SK-MEL-5 (cell line): ENCODE data around the gene NCKIPSD. TPM values are rescaled to one million over a fixed set of nuclear protein-coding genes. Genes with fewer than 3 reads are reported as not detected.

Experiments used
- DNase-seq: peaks from one replicate; pipeline ENCODE4 v3.0.0-alpha.2; 2016; ENCODE audit warnings: low read depth, low spot score
- in situ Hi-C: cut with HindIII; loops from 2 replicates; pipeline ENCODE4 v1.10.0; 2016; ENCODE audit warnings: low sequenced_read_pairs, high pct_unique_total_duplicates, low pct_unique_long_range_greater_than_20kb
- total RNA-seq: library from RNA; depleted of rRNA; stranded (reverse); fragments of >200 nt; shearing (Covaris generic); gene quantifications from 2 replicates; pipeline ENCODE4 v1.2.3, GENCODE V29; 2014

The NCKIPSD gene
- total RNA-seq, 1 experiment from 2014 or later: 16.6 TPM

GRCh38 chr3:48637305-48637704 is 48.4 kb downstream of the NCKIPSD start:
- in situ Hi-C loops: no loop called here
- DNase-seq: no peak

- in situ Hi-C loops: no loop called here
- DNase-seq: no peak
These were observed 49.5 kb downstream of the NCKIPSD start for GRCh38 chr3:48636149-48636655.

GRCh38 chr3:48635222-48636021 is 50.3 kb downstream of the NCKIPSD start, which contains the start of gene SLC26A6:
TSS of gene SLC26A6 (minus strand) at chr3:48635461. CDS start at chr3:48635393, 68 bp downstream.
- peak; percentile 96 for DNase-seq

GRCh38 chr3:48634661-48635221 is 51.0 kb downstream of the NCKIPSD start:
- DNase-seq: peak; percentile 60

More at GRCh38 chr3:48635222-48636021, 50.3 kb downstream of the NCKIPSD start, which contains the start of gene SLC26A6:
- in situ Hi-C loops: no loop called here

GRCh38 chr3:48633743-48634142 is 52.0 kb downstream of the NCKIPSD start:
- no peak for DNase-seq
- in situ Hi-C loops: no loop called here

More at GRCh38 chr3:48634661-48635221, 51.0 kb downstream of the NCKIPSD start:
- in situ Hi-C loops: no loop called here

GRCh38 chr3:48633256-48633655 is 52.5 kb downstream of the NCKIPSD start:
- in situ Hi-C loops: no loop called here
- no peak for DNase-seq

GRCh38 chr3:48631516-48632448 is 53.9 kb downstream of the NCKIPSD start:
- in situ Hi-C loops: no loop called here

GRCh38 chr3:48630833-48631232 is 54.9 kb downstream of the NCKIPSD start:
- DNase-seq: no peak
- in situ Hi-C loops: no loop called here

More at GRCh38 chr3:48631516-48632448, 53.9 kb downstream of the NCKIPSD start:
- DNase-seq: no peak

GRCh38 chr3:48630407-48630806 is 55.3 kb downstream of the NCKIPSD start:
- in situ Hi-C loops: no loop called here
- no peak for DNase-seq

- no peak for DNase-seq
- in situ Hi-C loops: no loop called here
These were observed 55.8 kb downstream of the NCKIPSD start for GRCh38 chr3:48629894-48630293.

- no peak for DNase-seq
- in situ Hi-C loops: no loop called here
These were observed 57.3 kb downstream of the NCKIPSD start for GRCh38 chr3:48628277-48629017.

GRCh38 chr3:48625600-48625999 is 60.1 kb downstream of the NCKIPSD start:
- in situ Hi-C loops: no loop called here
- DNase-seq: no peak

- in situ Hi-C loops: no loop called here
- no peak for DNase-seq
These were observed 60.9 kb downstream of the NCKIPSD start for GRCh38 chr3:48624767-48625166.

GRCh38 chr3:48623851-48624547 is 61.7 kb downstream of the NCKIPSD start:
- DNase-seq: no peak
- in situ Hi-C loops: no loop called here
